IPS-18c (cell line): Measurements from ENCODE around the gene MCRIP1.
A peak's percentile ranks its signal among the peaks of the same experiment; 100 is the strongest.

Experiments
- H3K4me3 ChIP-seq: 2 replicates; pipeline ENCODE4 v1.7.0; 2013; ENCODE audit warnings: low read depth, mild to moderate bottlenecking, low read length, moderate library complexity; ENCODE audit not compliant: insufficient read depth
- H3K9me3 ChIP-seq: one replicate; pipeline ENCODE4 v1.6.1; 2013; ENCODE audit warnings: mild to moderate bottlenecking, low read length, moderate library complexity; ENCODE audit not compliant: control insufficient read depth, insufficient read depth

Gene MCRIP1

DNA sequence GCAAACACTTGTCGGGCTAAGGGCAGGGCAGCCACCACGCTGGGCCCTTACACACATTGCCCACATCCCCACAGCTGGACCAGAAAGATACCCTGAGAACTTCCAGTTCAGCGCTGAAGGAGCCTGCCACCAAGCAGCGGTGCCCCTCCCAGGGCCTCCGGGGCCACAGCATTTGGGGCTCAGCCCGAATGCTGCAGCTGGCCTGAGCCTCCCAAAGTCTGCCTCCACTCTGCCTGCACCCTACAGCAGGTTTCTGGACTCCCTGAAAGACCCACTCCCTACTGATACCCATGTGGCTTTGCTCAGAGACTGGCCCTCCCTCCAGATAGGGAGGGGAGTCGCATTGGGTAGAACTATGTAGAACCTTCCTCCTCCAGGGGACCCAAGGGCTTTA lies 1.5 kb downstream of the MCRIP1 start:
- Histone ChIP-seq H3K9me3 (no peaks in the 10 kb centered on the region), H3K4me3 (peak overlapping the region; percentile 15; the same call in 1 of the 2 replicates)

DNA sequence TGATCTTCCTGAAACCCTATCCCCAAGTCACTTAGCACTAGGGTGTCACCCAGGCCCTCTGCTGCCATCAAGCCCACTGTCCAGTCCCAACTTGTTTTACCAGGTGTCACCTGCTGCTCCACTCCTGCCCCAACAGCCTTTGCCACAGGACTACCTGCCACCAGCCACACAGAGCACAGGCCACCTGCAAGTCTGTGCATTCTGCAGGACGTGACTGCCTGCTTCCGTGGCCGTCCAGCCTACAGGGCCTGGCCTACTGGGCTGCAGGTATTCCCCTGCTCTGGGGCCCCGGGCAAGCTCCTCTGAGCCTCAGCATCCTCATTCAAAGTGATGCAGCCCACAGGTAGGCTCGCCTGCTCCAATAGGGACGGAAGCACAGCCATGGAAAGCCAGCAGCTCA lies 3.2 kb downstream of the MCRIP1 start:
- Histone ChIP-seq H3K9me3 (no peaks in the 10 kb centered on the region), H3K4me3 (no peak overlapping the region)

DNA sequence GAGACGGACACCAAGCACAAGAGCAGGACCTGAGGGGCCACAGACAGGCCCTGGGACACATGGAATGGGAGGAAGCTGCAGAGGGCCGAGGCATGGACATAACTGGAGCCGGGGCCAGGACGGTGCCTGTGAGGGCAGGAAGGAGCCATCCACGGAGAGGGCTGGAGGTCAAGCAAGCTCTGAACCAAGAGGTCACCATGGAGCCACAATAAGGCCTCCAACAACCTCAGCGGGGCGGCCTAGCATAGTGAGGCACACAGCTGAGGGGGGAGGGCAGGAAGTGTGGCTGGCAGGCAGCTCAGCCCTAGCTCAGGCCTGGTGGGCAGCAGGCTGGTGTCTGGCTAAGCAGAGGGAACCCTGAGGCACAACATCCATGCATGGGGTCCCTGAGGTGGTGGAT lies 4.4 kb downstream of the MCRIP1 start:
- no peak overlapping the region for H3K4me3 ChIP-seq
- no peaks in the 10 kb centered on the region for H3K9me3 ChIP-seq

DNA sequence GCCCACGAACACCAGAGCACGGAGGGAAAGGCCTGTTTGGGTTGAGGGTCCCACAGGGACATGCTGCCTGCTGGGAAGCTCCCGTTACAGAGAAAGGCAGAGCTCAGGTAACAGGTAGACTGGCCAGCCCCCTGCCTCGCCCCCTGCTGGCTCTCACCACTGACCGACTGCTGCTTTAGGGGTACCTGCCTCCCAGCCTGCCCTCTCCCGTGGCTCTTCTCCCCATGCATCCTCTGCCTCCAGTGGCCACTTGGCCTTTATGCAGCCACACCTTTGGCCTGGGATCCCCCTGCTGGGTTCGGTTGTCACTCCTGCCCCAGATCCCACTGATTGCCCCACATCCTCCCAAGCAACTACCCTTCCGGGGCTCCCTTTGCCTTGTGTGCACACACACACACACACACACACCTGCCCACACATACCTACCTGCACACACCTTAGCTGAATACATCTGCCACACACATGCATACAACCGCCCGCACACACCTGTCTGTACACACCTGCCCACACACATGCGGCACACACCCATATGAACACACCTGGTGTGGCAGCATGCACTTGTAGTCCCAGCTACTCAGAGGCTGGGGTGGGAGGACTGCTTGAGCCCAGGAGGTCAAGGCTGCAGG lies 7.1 kb downstream of the MCRIP1 start:
- no peaks in the 10 kb centered on the region for H3K9me3 ChIP-seq
- H3K4me3 ChIP-seq = no peak overlapping the region

DNA sequence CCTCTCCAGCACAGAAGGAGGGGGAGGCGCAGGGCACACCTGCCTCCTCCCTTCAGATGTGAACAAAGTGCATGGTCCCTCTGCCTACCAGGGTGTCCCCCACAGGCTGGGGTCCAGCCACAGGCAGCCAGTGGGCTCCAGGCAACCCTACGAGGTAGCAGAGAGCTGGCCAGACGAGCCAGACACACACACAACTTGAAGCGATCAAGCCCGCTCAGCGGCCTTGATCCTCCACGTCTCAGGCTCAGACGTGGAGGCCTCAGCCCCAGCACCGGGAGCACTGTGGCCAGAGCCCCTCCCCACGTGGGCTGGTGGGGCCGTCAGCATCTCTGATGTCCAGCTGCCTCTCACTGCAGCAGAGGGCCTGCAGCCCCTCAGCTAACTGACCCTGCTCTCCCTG lies 8.5 kb downstream of the MCRIP1 start:
- Histone ChIP-seq H3K9me3 (no peaks in the 10 kb centered on the region), H3K4me3 (no peak overlapping the region)

DNA sequence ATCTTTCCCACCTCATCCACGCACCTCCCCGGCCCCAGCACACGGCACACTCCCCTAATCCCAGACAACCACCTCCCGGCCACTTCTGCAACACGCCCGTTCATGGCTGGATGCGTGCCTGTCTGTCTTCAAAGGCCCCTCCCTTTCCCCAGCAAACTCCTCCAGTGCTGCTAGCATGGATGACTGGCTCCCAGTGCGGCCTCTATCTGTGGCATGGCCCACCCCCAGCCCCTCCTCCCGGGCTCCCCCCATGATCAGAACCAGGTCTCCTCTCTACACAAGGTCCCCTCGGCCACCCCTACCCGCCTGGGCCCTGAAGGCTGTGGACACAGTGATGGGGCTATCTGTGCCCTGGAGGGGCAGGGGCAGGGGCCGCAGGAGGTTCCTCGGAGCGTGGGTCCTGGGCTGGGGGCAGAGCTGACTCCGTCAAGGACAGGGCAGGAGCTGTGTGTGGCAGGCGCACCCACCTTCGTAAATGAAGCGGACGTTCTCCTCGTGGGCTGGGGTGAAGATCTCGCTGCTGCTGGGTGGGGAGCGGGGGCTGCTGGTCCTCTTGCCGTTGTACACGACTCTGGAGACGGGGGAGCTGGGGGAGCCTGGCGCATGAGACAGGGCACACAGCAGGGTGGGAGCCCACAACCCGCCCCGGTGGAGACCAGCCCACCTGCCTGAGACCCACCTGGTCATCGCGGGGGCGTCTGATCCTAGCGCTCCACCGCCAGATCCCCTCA lies 9.1 kb downstream of the MCRIP1 start:
- Histone ChIP-seq H3K9me3 (no peaks in the 10 kb centered on the region), H3K4me3 (no peak overlapping the region)

DNA sequence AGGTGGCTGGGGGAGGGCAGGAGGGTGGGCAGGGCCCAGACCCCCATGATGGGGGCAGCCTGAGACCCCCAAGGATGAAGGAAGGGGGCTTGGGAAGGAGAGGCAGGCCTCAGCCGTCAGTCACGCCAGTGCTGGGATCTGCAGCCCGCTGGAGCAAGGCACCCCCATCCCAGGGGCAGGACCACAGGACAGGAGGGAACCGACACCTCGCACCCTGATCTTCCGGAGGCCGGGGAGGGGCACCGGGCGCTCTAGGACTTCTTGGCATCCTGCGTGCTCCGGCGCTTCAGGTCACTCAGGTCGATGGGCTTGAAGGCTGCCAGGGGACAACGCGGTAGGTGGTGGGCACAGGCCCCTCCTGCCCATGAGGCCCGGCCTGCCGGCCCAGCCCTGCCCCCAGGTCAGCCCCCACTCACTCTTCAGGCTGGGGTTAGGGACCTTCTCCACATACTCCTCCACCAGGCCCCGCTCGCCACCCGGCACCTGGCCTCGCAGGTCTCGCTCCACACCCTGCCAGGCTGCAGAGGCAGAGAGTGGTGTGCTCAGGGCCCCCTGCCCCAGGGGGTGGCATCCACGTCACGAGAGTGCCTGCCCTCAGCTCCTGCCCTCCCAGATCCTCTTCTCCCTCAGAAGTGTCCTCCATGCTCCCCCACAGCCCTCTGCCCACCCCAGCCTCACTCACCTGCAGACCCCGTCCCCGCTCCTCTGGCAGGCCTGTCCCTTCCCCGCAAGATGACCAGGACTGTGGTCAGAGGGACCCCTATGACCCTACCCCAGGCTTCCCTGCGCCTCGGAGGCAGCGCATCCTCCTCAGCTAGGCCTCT lies 9.9 kb downstream of the MCRIP1 start:
- Histone ChIP-seq H3K4me3 (no peak overlapping the region), H3K9me3 (no peaks in the 10 kb centered on the region)

DNA sequence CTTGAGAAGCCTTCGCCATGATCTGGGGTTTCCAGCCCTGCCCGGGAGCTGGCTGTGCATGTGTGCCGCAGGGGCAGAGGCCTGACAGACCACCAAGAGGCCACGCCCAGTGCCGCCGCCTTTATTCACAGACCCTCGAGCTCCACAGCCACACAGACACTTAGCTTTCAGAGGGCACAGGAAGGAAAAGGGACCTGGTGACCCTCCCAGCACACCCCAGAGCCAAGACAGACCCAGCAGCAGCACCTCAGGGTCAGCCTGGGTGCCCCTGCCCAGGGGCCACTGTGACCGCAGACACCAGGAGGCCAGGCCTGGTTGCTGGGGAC lies 10.8 kb downstream of the MCRIP1 start:
- no peak overlapping the region for H3K4me3 ChIP-seq

DNA sequence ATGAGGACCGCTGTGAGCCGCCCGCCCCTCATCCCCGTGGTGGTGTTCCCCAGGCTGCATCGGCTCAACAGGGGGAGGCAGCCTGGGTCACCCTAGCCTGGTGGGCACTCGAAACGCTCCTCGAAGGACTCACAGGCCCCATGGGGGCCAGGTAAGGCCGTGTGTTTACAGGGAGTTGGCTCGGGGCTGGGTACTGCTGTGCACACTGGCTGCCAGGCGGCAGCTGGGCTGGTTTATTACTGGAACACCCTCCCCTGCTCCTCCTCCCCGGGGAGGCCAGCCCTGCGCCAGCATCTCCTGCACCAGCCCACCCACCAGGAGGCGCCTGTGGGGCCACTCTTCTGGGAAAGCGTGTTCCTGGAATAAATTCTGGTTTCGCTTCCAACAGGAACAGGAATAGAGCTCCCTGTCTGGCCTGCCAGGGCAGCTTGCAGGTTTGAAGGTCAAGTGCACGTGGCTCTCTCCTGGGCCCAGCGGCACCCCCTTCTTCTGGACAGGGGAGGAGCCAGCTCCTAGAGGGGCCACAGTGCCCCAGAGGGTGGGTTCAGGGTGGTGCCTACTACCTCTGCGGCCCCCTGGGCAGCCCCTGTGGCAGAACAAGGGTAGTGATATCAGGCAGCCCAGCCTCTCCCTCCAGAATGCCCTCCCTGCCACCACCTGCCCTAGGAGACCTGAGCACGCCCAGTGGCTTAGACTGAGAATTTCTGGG lies 11.3 kb downstream of the MCRIP1 start:
- Histone ChIP-seq H3K9me3 (no peaks in the 10 kb centered on the region), H3K4me3 (no peak overlapping the region)

More for the DNA sequence above, 10.8 kb downstream of the MCRIP1 start:
- H3K9me3 ChIP-seq = no peaks in the 10 kb centered on the region

DNA sequence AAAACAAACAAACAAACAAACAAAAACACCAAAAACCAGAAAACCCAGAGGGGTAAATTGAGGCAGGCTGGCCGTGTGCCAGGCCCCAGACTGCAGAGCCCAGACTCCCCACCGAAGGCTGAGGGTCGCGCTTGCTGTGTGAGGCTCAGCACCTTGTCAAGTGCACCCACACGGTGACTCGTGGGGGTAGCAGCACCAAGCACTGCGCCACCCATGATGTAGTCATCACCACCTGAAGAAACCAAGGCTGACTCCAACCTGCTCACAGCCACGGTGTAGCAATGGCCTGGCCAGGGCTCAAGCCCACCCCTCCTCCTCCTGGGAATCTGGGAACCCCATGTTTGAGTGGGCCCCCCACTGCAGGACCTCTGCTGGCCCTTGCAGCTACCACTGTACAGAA lies 11.9 kb downstream of the MCRIP1 start:
- Histone ChIP-seq H3K9me3 (no peaks in the 10 kb centered on the region), H3K4me3 (no peak overlapping the region)

DNA sequence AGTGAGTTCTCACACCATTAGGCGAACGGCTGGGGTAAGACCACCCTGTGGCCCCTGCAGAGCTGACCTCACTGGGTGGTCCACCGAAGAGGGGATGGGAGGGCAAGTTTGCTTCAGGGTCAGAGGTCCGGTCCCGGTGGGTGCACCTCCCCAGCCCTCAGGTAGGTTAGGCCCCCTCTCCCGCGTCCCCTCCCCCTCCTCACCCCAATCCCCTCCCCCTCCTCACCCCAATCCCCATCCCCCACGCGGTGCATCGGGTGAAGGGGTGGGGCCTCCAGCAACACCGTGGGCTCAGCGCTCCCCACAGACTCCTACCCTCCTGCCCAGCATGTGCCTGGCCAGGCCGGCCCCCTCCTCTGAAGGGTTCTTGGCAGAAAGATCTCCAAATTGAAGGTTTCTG lies 13.4 kb downstream of the MCRIP1 start:
- Histone ChIP-seq H3K4me3 (no peak overlapping the region), H3K9me3 (no peaks in the 10 kb centered on the region)

DNA sequence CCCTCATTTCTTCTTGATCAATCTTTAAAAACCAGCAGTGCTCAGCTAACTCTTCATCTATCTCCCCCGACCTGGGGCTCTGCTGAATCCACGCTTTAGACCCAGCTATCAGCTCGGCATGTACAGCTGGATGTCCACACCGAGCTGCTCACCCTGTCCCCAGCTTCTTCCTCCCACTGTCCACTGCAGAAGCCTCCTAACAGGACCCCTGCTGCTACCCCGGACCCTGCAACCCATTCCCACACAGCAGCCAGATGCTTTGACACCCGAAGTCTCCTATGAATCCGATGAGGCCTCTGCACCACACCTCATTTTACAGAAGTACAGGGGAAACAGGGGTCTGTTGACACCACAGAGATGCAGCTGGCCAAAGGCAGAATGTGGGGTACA lies 15.3 kb downstream of the MCRIP1 start:
- H3K4me3 ChIP-seq = no peak overlapping the region
- H3K9me3 ChIP-seq = no peaks in the 10 kb centered on the region

DNA sequence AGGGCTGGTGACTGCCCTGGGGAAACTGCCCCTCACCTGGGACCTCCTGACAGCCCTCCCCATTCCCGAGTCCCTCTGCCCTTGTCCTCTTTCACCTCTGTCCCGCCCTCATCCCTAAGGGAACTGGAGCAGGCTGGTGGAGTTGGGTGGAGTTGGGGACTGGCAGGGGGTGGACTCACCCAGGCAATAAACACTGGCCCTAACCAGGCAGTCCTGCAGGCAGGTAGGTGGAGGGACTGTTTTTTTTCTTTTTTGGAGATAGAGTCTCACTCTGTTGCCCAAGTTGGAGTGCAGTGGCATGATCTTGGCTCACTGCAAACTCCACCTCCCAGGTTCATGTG lies 17.5 kb downstream of the MCRIP1 start:
- Histone ChIP-seq H3K4me3 (no peak overlapping the region), H3K9me3 (no peaks in the 10 kb centered on the region)

DNA sequence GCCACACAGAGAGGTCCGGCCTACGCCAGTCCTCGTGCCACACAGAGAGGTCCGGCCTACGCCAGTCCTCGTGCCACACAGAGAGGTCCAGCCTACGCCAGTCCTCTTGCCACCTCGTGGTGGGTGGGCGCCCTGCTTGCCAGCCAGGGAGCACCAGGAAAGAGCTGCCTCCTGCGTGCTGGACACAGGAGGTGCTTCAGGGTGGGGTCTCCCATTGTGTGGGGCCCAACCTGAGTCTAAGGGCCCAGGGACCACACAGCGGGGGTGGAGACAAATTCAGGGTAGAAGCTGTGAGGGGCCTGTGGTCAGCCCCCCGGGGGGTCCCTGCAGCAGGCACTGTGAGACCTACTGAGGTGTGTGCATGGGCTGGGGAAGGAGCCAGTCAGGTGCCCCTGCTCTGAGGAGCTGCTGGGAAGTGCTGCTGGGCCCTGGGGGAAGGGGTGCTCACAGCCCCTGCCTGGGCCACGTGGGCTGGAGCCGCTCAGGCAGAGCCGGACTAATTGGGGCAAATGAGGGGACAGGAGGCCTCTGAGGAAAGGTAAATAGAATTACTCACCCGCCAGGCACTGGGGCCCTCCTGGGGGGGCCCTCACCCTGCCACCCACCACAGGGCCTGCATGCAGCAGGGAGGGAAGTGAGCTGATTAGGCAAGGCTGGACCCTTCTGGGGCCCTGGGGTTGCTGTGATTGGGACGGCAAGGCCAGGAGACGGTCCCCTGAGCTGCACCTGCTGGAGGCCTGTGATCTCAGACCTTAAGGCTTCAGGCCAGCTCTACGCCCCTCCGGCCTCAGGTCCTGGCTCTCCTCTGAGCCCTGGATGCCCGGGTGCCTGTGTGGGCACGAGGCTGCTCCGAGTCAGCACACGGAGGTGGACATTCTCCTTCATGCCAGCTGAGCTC lies 18.1 kb downstream of the MCRIP1 start:
- Histone ChIP-seq H3K4me3 (no peak overlapping the region), H3K9me3 (no peaks in the 10 kb centered on the region)

DNA sequence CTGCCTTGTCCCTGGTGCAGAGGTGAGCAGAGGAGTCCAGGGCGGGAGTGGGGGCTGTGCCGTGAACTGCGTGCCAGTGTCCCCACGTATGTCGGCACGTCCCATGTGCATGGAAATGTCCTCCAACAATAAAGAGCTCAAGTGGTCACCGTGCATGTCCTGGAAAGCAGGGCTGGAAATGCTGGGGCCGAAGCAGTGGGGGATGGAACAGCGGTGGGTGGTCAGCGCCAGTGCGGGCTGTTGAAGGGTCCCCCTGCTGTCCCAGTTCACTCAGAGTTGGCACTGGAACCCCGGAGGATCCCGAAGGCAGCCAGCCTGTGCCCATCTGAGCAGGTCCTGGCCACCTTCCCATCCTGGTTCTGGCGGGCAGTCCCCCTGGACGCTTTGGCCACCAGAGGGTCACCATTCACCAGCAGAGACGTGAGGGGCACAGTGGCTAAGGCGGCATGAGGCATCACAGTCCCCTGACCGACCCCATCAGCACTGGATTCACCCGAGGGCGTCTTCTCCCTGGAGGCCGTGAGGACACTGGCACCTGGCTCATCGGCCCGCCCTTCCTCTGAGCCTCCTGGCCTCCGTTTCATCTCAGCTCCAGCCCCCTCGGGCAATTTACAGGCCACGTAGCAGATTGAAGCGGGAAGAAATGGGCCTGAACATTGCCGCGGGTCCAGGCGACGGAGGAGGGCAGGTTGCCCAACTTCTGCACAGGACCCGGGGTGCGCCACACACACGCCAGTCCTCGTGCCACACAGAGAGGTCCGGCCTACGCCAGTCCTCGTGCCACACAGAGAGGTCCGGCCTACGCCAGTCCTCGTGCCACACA lies 19.0 kb downstream of the MCRIP1 start:
- Histone ChIP-seq H3K9me3 (no peaks in the 10 kb centered on the region), H3K4me3 (no peak overlapping the region)

DNA sequence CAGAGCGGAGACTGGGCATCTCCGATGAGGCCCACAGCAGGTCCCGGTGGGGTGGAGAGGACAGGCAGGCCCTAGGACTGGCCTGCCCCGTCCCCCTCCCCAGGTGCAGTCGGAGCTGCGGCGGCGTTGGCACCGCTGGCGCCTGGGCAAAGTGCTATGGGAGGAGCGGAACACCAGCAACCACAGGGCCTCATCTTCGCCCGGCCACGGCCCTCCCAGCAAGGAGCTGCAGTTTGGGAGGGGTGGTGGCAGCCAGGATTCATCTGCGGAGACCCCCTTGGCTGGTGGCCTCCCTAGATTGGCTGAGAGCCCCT lies 19.8 kb downstream of the MCRIP1 start:
- no peak overlapping the region for H3K4me3 ChIP-seq
- H3K9me3 ChIP-seq = no peaks in the 10 kb centered on the region
